Central memory CD8-positive, alpha-beta T cell (primary cell): ENCODE results near the gene SELENOO.

Source experiments
- ATAC-seq: fragments of 150-1000 bp; cut with Tn5 transposase; replicated peaks from 2 replicates; pipeline ENCODE4 v1.10.0; 2022; ENCODE audit warnings: mild to moderate bottlenecking, moderate FRiP score, moderate number of reproducible peaks; ENCODE audit not compliant: poor library complexity, severe bottlenecking; ENCODE audit errors: extremely low read depth
- DNase-seq, 2 donors: peaks; one replicate each; pipeline ENCODE4 v3.0.0; 2021; ENCODE audit warnings: low spot score in 2 of 2
- H3K27ac Mint-ChIP-seq: one replicate; pipeline ENCODE4 v1.8.0; 2022; ENCODE audit warnings: low read depth, mild to moderate bottlenecking, moderate library complexity, mixed read lengths
- H3K27me3 Mint-ChIP-seq: one replicate; pipeline ENCODE4 v1.8.0; 2022; ENCODE audit warnings: mixed read lengths
- H3K36me3 Mint-ChIP-seq: one replicate; pipeline ENCODE4 v1.8.0; 2022; ENCODE audit warnings: mild to moderate bottlenecking, moderate library complexity, mixed read lengths; ENCODE audit not compliant: insufficient read depth
- H3K4me1 Mint-ChIP-seq: one replicate; pipeline ENCODE4 v1.8.0; 2022; ENCODE audit warnings: mixed read lengths
- H3K4me3 Mint-ChIP-seq: one replicate; pipeline ENCODE4 v1.8.0; 2022; ENCODE audit warnings: mild to moderate bottlenecking, moderate library complexity, mixed read lengths
- H3K9me3 Mint-ChIP-seq: one replicate; pipeline ENCODE4 v1.8.0; 2022; ENCODE audit warnings: mixed read lengths

SELENOO gene

GRCh38 chr22:50175921-50176849 is 24.6 kb upstream of the SELENOO start:
- Mint-ChIP-seq H3K9me3 (no peaks in the 10 kb centered on the region), H3K4me1 (peaks cover 10% of the 10 kb centered on the region), H3K4me3 (no peak overlapping the region), H3K27me3 (peaks cover 37% of the 10 kb centered on the region), H3K36me3 (peaks cover 4% of the 10 kb centered on the region), H3K27ac (no peak overlapping the region)
- DNase-seq (no peak), ATAC-seq (no peak)

GRCh38 chr22:50176850-50177536 is 23.8 kb upstream of the SELENOO start:
- Mint-ChIP-seq H3K27ac (no peak overlapping the region), H3K4me3 (no peak overlapping the region), H3K9me3 (no peaks in the 10 kb centered on the region), H3K36me3 (peaks cover 4% of the 10 kb centered on the region), H3K4me1 (peaks cover 10% of the 10 kb centered on the region), H3K27me3 (peaks cover 31% of the 10 kb centered on the region)
- DNase-seq (no peak), ATAC-seq (no peak)

GRCh38 chr22:50177537-50178470 is 23.0 kb upstream of the SELENOO start:
- Mint-ChIP-seq H3K36me3 (peaks cover 1% of the 10 kb centered on the region), H3K4me1 (peaks cover 10% of the 10 kb centered on the region), H3K27me3 (peaks cover 22% of the 10 kb centered on the region), H3K27ac (no peak overlapping the region), H3K9me3 (no peaks in the 10 kb centered on the region), H3K4me3 (no peak overlapping the region)
- no peak for DNase-seq
- no peak for ATAC-seq

- peaks cover 10% of the 10 kb centered on the region for H3K4me1 Mint-ChIP-seq
- no peaks in the 10 kb centered on the region for H3K9me3 Mint-ChIP-seq
- peaks cover 17% of the 10 kb centered on the region for H3K27me3 Mint-ChIP-seq
- no peak for DNase-seq
- peaks cover 1% of the 10 kb centered on the region for H3K36me3 Mint-ChIP-seq
- H3K4me3 Mint-ChIP-seq: no peak overlapping the region
- no peak overlapping the region for H3K27ac Mint-ChIP-seq
- ATAC-seq: no peak
Observed at GRCh38 chr22:50178471-50178864, 22.3 kb upstream of the SELENOO start.

- Mint-ChIP-seq H3K4me1 (peaks cover 10% of the 10 kb centered on the region), H3K9me3 (no peaks in the 10 kb centered on the region), H3K36me3 (peaks cover 1% of the 10 kb centered on the region), H3K27me3 (peaks cover 10% of the 10 kb centered on the region), H3K4me3 (no peak overlapping the region), H3K27ac (peak overlapping the region; percentile 13)
- ATAC-seq: no peak
- DNase-seq: no peak
Observed at GRCh38 chr22:50178871-50179869, 21.6 kb upstream of the SELENOO start.

GRCh38 chr22:50179937-50180726 is 20.7 kb upstream of the SELENOO start:
- Mint-ChIP-seq H3K36me3 (peaks cover 3% of the 10 kb centered on the region), H3K9me3 (no peaks in the 10 kb centered on the region), H3K4me3 (no peak overlapping the region), H3K4me1 (peaks cover 15% of the 10 kb centered on the region), H3K27me3 (peaks cover 9% of the 10 kb centered on the region), H3K27ac (peak overlapping the region; percentile 13)
- DNase-seq (no peak), ATAC-seq (no peak)

GRCh38 chr22:50180727-50181521 is 19.9 kb upstream of the SELENOO start:
- H3K36me3 Mint-ChIP-seq: peaks cover 5% of the 10 kb centered on the region
- no peak for ATAC-seq
- no peak overlapping the region for H3K4me3 Mint-ChIP-seq
- H3K9me3 Mint-ChIP-seq: no peaks in the 10 kb centered on the region
- no peak for DNase-seq
- peaks cover 9% of the 10 kb centered on the region for H3K27me3 Mint-ChIP-seq
- no peak overlapping the region for H3K27ac Mint-ChIP-seq
- H3K4me1 Mint-ChIP-seq: peaks cover 15% of the 10 kb centered on the region

- Mint-ChIP-seq H3K36me3 (peaks cover 9% of the 10 kb centered on the region), H3K4me1 (peaks cover 24% of the 10 kb centered on the region), H3K4me3 (no peak overlapping the region), H3K9me3 (no peaks in the 10 kb centered on the region), H3K27ac (no peak overlapping the region), H3K27me3 (peaks cover 9% of the 10 kb centered on the region)
- no peak for ATAC-seq
- DNase-seq: no peak
Observed at GRCh38 chr22:50182176-50183081, 18.4 kb upstream of the SELENOO start.

- H3K27me3 Mint-ChIP-seq: peaks cover 9% of the 10 kb centered on the region
- no peaks in the 10 kb centered on the region for H3K9me3 Mint-ChIP-seq
- H3K36me3 Mint-ChIP-seq: peaks cover 10% of the 10 kb centered on the region
- peak overlapping the region; percentile 54 for H3K27ac Mint-ChIP-seq
- H3K4me1 Mint-ChIP-seq: peaks cover 29% of the 10 kb centered on the region
- no peak for ATAC-seq
- peak overlapping the region; percentile 54 for H3K4me3 Mint-ChIP-seq
- DNase-seq: no peak
Observed at GRCh38 chr22:50183141-50183971, 17.5 kb upstream of the SELENOO start.
